ENCODE data around the gene MCC. TPM values are rescaled to one million over a fixed set of nuclear protein-coding genes. Genes with fewer than 3 reads are reported as not detected.
A peak's percentile ranks its signal among the peaks of the same experiment; 100 is the strongest.

The MCC gene
- total RNA-seq, 4 donors from 2014 or later, result 6.8 to 11.9 (median 9.0) TPM

GRCh38 chr5:113099822-113100221 lies 388.4 kb downstream of the MCC start:
- peak in 1 of 2 donors; percentile 71 for ATAC-seq
- Histone ChIP-seq H3K4me3 (no peak overlapping the region), H3K27me3 (no peaks in the 10 kb centered on the region), H3K4me1 (peaks cover 0 to 12% of the 10 kb centered on the region in 2 donors), H3K36me3 (no peaks in the 10 kb centered on the region), H3K9me3 (no peaks in the 10 kb centered on the region), H3K27ac (peak overlapping the region in 1 of 4 donors; percentile 74)
- intact Hi-C loops (cut with DNase I; ENCODE audit: low total_unique reads), result no loop called here
- DNase-seq, result no peak
- TF ChIP-seq POLR2A (IDR thresholded peaks at IDR 0.05) (no peak), CTCF (IDR thresholded peaks at IDR 0.05 in 4 of 5, conservative IDR thresholded peaks at IDR 0.05 in 1 of 5) (no peak)
- in situ Hi-C loops (cut with MboI; ENCODE audit: low sequenced_read_pairs in 4 of 4), result no loop called here

GRCh38 chr5:113098378-113098777 lies 389.9 kb downstream of the MCC start:
- DNase-seq (no peak), ATAC-seq (no peak)
- Histone ChIP-seq H3K9me3 (no peaks in the 10 kb centered on the region), H3K27me3 (no peaks in the 10 kb centered on the region), H3K27ac (no peak overlapping the region), H3K36me3 (no peaks in the 10 kb centered on the region), H3K4me1 (peaks cover 0 to 12% of the 10 kb centered on the region in 2 donors), H3K4me3 (no peak overlapping the region)
- in situ Hi-C loops (cut with MboI; ENCODE audit: low sequenced_read_pairs in 4 of 4) (no loop called here), intact Hi-C loops (cut with DNase I; ENCODE audit: low total_unique reads) (no loop called here)
- TF ChIP-seq POLR2A (IDR thresholded peaks at IDR 0.05) (no peak), CTCF (IDR thresholded peaks at IDR 0.05 in 4 of 5, conservative IDR thresholded peaks at IDR 0.05 in 1 of 5) (no peak)

- Histone ChIP-seq H3K4me3 (no peak overlapping the region), H3K27me3 (no peaks in the 10 kb centered on the region), H3K9me3 (no peaks in the 10 kb centered on the region), H3K27ac (no peak overlapping the region), H3K36me3 (no peaks in the 10 kb centered on the region), H3K4me1 (peaks cover 1 to 9% of the 10 kb centered on the region in 2 donors)
- intact Hi-C loops (cut with DNase I; ENCODE audit: low total_unique reads), result no loop called here
- in situ Hi-C loops (cut with MboI; ENCODE audit: low sequenced_read_pairs in 4 of 4), result no loop called here
- TF ChIP-seq CTCF (IDR thresholded peaks at IDR 0.05 in 4 of 5, conservative IDR thresholded peaks at IDR 0.05 in 1 of 5), result no peak
- TF ChIP-seq POLR2A (IDR thresholded peaks at IDR 0.05), result no peak
- no peak for ATAC-seq
- no peak for DNase-seq
Observed at GRCh38 chr5:113095831-113096230, 392.4 kb downstream of the MCC start.

- H3K27ac ChIP-seq, result no peak overlapping the region
- intact Hi-C loops (cut with DNase I; ENCODE audit: low total_unique reads), result no loop called here
- H3K9me3 ChIP-seq, result no peaks in the 10 kb centered on the region
- in situ Hi-C loops (cut with MboI; ENCODE audit: low sequenced_read_pairs in 4 of 4), result no loop called here
- TF ChIP-seq CTCF (IDR thresholded peaks at IDR 0.05 in 4 of 5, conservative IDR thresholded peaks at IDR 0.05 in 1 of 5) (no peak), POLR2A (IDR thresholded peaks at IDR 0.05) (no peak)
- peaks cover 7 to 9% of the 10 kb centered on the region in 2 donors for H3K4me1 ChIP-seq
- DNase-seq, result no peak
- ATAC-seq, result no peak
- no peaks in the 10 kb centered on the region for H3K36me3 ChIP-seq
- H3K4me3 ChIP-seq, result no peak overlapping the region
- H3K27me3 ChIP-seq, result no peaks in the 10 kb centered on the region
Observed at GRCh38 chr5:113093558-113093957, 394.7 kb downstream of the MCC start.

GRCh38 chr5:113092683-113093082 lies 395.6 kb downstream of the MCC start:
- no peaks in the 10 kb centered on the region for H3K9me3 ChIP-seq
- H3K27me3 ChIP-seq, result no peaks in the 10 kb centered on the region
- ATAC-seq (no peak), DNase-seq (no peak)
- no peak overlapping the region for H3K4me3 ChIP-seq
- no peak overlapping the region for H3K27ac ChIP-seq
- H3K4me1 ChIP-seq, result peaks cover 7 to 18% of the 10 kb centered on the region in 2 donors
- intact Hi-C loops (cut with DNase I; ENCODE audit: low total_unique reads), result no loop called here
- in situ Hi-C loops (cut with MboI; ENCODE audit: low sequenced_read_pairs in 4 of 4), result no loop called here
- no peaks in the 10 kb centered on the region for H3K36me3 ChIP-seq
- TF ChIP-seq CTCF (IDR thresholded peaks at IDR 0.05 in 4 of 5, conservative IDR thresholded peaks at IDR 0.05 in 1 of 5), result no peak
- TF ChIP-seq POLR2A (IDR thresholded peaks at IDR 0.05), result no peak
